HG03565 (cell line): ENCODE data around the gene TNFSF18.
"Not testable (repeated sequence)": the region's sequence is repeated elsewhere in the genome, so short reads cannot be mapped to it uniquely, and the experiment has no call there.

Source experiments
- ATAC-seq: cut with Tn5 transposase; IDR thresholded peaks from one replicate; pipeline ENCODE4 v1.9.1; 2021; ENCODE audit warnings: mild to moderate bottlenecking, moderate library complexity; ENCODE audit not compliant: unreplicated experiment

The TNFSF18 gene

GRCh38 chr1:173050865-173051264, at the start of gene TNFSF18:
Gene TNFSF18 (minus strand): TSS chr1:173050941. CDS start chr1:173050896, 45 bp downstream.
- ATAC-seq: no peak

GRCh38 chr1:173099166-173099565, 48.4 kb upstream of the TNFSF18 start:
- ATAC-seq: no peak

- ATAC-seq: no peak
Measured at GRCh38 chr1:173098117-173098516, 47.4 kb upstream of the TNFSF18 start.

GRCh38 chr1:173097001-173097400, 46.3 kb upstream of the TNFSF18 start:
- ATAC-seq: no peak

- ATAC-seq: no peak
Measured at GRCh38 chr1:173095632-173096031, 44.9 kb upstream of the TNFSF18 start.

GRCh38 chr1:173094541-173094940, 43.8 kb upstream of the TNFSF18 start:
- ATAC-seq: no peak

GRCh38 chr1:173093691-173094445, 43.1 kb upstream of the TNFSF18 start:
- ATAC-seq: no peak

GRCh38 chr1:173084292-173084691, 33.6 kb upstream of the TNFSF18 start:
- no peak for ATAC-seq

GRCh38 chr1:173082913-173083312, 32.2 kb upstream of the TNFSF18 start:
- ATAC-seq: no peak

- ATAC-seq: not testable (repeated sequence)
Measured at GRCh38 chr1:173074217-173074616, 23.5 kb upstream of the TNFSF18 start.

- ATAC-seq: no peak
Measured at GRCh38 chr1:173064011-173064410, 13.3 kb upstream of the TNFSF18 start.

GRCh38 chr1:173063171-173063570, 12.4 kb upstream of the TNFSF18 start:
- no peak for ATAC-seq

GRCh38 chr1:173062150-173062938, 11.6 kb upstream of the TNFSF18 start:
- no peak for ATAC-seq

GRCh38 chr1:173058556-173058955, 7.8 kb upstream of the TNFSF18 start:
- no peak for ATAC-seq

- no peak for ATAC-seq
Measured at GRCh38 chr1:173057984-173058383, 7.2 kb upstream of the TNFSF18 start.

GRCh38 chr1:173056365-173056764, 5.6 kb upstream of the TNFSF18 start:
- no peak for ATAC-seq

- no peak for ATAC-seq
Measured at GRCh38 chr1:173052681-173053196, 2.0 kb upstream of the TNFSF18 start.

- ATAC-seq: no peak
Measured at GRCh38 chr1:173049322-173049633, 1.5 kb downstream of the TNFSF18 start.

- ATAC-seq: no peak
Measured at GRCh38 chr1:173048621-173049321, 2.0 kb downstream of the TNFSF18 start.

- ATAC-seq: no peak
Measured at GRCh38 chr1:173044656-173045055, 6.1 kb downstream of the TNFSF18 start.

- ATAC-seq: no peak
Measured at GRCh38 chr1:173043253-173043652, 7.5 kb downstream of the TNFSF18 start.
